ENCODE measurements around the gene VMAC.

Gene VMAC

GRCh38 chr19:5954293-5954692, 49.6 kb downstream of the VMAC start:
- DNase-seq, result no peak

- DNase-seq, result no peak
These were observed 50.9 kb downstream of the VMAC start for GRCh38 chr19:5955636-5955935.

- DNase-seq, result no peak
These were observed 51.7 kb downstream of the VMAC start for GRCh38 chr19:5956323-5956722.

- DNase-seq, result no peak
These were observed 52.1 kb downstream of the VMAC start for GRCh38 chr19:5956728-5957127.

- no peak for DNase-seq
These were observed 52.5 kb downstream of the VMAC start for GRCh38 chr19:5957170-5957569.

- no peak for DNase-seq
These were observed 53.6 kb downstream of the VMAC start for GRCh38 chr19:5958074-5958850.

- DNase-seq, result no peak
These were observed 54.1 kb downstream of the VMAC start for GRCh38 chr19:5958851-5959122.

- DNase-seq, result no peak
These were observed 54.8 kb downstream of the VMAC start for GRCh38 chr19:5959260-5960004.

Data from CD4-positive, alpha-beta T cell treated with Interleukin-12 subunit alpha and Interleukin-12 subunit beta, for 1 hour (primary cell).